ENCODE measurements around the gene SHROOM4.

DNA sequence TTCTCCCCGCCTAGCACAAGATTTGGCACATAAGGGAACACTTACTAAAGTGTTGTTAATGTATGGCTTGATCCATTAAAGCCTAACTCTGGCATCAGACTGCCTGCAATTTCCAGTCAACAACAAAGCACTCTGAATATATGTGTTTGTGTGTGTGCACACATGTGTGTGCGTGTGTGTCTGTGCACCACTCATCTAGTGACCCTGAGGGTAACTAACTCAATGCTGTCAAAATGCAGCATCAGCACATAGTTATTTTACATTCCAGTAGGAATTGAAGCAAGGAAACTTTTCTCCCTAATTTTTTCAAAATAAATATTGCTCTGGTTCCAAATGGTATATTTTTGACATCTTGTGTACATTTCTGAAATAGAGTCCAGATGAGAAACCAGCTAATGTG, 94.4 kb downstream of the SHROOM4 start:
- TF ChIP-seq, protein P1, sequence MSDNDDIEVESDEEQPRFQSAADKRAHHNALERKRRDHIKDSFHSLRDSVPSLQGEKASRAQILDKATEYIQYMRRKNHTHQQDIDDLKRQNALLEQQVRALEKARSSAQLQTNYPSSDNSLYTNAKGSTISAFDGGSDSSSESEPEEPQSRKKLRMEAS (IDR thresholded peaks at IDR 0.05) = no peak
- TF ChIP-seq EGR1 (IDR thresholded peaks at IDR 0.05; ENCODE audit: low read depth) (no peak), RAD21 (IDR thresholded peaks at IDR 0.05; ENCODE audit: low read depth) (no peak), CTCF (IDR thresholded peaks at IDR 0.05 in 2 of 3, conservative IDR thresholded peaks at IDR 0.05 in 1 of 3; ENCODE audit: borderline replicate concordance in 1 of 3, insufficient read depth in 1 of 3, low read depth in 2 of 3, low read length in 2 of 3) (no peak), POLR2AphosphoS5 (IDR thresholded peaks at IDR 0.05; ENCODE audit: low read depth, low read length) (no peak)
